ENCODE data around the gene EID3.
"Not testable (repeated sequence)": the region's sequence is repeated elsewhere in the genome, so short reads cannot be mapped to it uniquely, and the experiment has no call there.

EID3 gene

DNA sequence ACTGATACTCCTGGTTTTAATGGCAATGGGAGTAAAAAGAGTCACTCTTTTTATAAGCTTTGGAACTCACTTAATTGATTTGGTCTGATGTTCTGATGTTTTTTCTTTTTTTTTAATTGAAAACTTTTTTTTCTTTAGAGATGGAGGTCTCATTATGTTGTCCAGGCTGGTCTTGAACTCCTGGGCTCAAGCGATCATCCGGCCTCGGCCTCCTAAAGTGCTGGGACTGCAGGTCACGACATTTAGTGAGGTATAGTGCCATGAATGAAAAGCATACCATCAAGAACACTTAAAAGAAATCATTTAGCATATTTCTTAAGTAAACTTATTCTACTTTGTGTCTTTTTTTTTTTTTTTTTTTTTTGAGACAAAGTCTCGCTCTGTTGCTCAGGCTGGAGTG is 12.7 kb upstream of the EID3 start:
- DNase-seq: no peak

DNA sequence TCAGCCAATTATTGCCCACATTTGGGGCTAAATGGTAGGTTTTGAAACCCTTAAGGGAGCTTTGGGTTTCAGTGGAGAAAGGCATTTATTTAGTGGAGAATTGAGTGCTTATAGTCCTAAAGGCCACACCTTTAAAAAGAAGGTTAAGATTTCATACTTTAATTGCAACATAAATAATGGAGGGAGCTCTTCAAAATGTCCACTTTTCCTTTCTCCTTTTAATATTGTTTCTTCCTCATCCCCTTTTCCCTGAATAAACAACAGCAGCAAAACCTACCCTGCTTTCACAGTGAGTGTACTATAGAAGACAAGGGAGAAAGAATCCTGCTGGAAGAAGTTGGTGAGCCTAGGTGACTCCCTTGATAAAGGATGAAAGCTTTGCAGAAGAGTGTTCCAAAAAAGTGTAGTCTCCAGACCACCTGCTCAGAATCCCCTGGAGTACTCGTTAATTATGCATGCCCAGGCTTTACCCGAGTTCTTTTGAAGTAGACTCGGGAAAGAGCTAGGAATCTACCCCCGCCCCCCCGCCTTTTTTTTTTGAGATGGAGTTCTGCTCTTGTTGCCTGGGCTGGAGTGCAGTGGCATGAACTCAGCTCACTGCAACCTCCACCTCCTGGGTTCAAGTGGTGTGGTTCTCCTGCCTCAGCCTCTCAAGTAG is 11.5 kb upstream of the EID3 start:
- no peak for DNase-seq

DNA sequence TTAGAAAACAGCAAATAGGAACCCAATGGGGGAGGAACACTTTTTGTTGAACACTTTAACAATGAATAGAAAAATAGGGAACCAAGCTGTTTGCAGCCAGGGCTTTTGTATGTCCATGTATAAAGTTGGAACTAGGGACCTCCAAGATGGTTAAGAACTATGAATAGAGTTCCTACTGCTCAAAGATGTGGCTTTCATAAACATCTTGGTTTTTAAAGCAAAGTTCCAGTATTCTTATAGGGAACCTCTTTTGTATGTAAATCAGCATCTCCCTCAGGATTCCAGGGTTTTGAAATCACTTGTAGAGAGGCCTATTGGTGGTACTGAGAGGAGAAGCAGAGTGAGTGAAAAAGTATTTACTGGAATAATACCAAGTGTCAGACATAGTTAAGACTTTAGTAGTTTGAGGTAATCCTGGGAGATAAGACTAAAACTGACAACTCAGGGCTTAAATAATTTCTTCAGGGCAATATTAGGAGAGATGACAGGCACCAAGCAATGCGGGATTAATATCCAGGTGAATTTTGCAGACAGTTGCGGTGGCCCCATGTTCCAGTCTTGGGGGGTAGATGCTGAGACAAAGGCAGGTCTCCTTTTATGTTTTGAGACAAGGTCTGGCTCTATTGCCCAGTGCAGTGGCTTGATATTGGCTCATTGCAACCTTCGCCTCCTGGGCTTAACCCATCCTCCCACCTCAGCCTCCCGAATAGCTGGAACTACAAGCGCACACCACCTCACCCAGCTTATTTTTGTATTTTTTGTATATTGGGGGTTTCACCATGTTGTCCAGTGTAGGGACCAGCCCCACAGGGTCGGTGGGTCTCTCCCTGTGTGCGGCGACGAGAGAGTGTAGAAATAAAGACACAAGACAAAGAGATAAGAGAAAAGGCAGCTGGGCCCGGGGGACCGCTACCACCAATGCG is 10.4 kb upstream of the EID3 start:
- DNase-seq: no peak

GRCh38 chr12:104294158-104294859 is 9.2 kb upstream of the EID3 start:
- not testable (repeated sequence) for DNase-seq

DNA sequence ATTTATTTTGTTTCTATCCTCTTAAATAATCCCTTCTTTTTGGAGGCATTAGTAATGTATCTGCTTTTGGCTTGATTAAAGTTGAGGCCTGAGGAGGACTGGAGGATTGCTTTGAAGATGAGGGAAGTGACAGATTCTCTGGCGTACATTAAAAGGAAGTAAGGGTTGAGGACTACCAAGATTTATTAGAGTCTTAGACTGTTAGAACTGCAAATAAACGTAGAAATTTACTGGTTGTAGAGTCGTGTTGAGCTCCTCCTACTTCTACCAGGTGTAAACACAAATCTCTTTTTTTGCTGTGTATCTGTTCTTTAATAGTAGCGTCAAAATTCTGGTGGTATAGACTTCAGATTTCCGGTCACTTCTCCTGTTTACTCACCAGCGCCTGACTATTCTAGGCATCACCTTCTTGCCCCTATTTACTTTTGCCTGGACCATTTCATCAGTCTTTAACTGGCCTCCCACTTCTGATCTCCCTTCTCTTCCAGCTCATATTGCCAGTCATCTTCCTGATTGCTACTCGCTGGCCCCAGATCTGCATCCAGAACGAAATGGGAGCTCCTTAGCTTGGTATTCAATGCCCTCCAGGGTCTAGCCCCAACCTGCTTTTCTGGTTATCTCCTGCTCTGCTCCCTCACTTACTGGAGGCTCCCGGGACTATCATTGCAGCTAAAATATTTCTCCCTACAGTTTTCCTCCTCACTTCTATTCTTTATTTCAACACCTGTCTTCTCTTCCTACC is 8.4 kb upstream of the EID3 start:
- no peak for DNase-seq

DNA sequence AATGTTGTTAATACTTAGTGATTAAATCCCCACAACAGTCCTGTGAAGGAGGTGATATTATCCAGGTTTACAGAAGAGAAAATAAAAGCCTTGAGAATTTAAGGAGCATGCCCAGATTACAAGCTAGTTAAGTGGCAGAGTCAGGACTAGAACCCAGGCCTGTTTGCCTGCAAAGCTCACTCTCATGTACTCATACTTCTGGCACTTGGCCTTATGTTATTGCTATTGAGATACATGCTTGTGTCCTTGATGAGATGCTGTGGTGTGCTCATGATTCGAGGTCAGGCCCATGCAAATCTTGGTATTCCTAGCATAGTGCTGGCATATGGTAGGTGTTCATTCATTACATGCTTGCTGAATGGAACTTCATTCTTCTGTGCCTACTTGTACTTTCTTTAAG is 7.6 kb upstream of the EID3 start:
- no peak for DNase-seq

GRCh38 chr12:104296718-104297117 is 6.8 kb upstream of the EID3 start:
- DNase-seq: no peak

GRCh38 chr12:104297477-104298113 is 5.9 kb upstream of the EID3 start:
- no peak for DNase-seq

DNA sequence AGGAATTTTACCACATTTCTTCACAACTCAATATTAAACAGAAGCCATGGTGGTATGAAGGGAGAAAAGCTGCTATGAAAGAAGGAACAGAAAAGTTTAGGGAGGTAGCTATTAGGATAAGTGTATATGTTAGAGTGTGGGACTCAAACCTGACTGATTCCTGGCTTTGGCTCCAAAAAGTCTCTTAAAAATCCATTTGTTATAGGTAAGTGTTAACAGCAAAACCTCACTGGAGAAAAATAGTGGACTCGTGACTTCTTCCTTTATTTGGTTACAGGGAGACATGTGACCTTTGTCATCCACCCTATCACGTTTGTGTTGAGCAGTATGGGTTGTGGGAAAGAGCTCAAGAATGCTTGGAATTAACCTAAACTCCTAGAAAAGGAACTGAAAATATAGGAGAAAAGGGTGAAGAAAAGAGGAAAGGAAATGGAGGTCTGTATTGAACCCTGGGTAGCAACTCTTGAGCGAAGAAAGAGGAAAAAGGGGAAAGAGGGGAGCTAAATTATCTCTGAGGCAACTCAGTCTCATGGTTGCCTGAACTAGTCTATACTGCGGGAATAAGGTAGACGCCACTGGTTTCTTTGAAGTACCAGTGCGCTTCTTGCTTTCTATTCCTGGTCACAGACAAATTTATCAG is 3.6 kb upstream of the EID3 start:
- DNase-seq: no peak

DNA sequence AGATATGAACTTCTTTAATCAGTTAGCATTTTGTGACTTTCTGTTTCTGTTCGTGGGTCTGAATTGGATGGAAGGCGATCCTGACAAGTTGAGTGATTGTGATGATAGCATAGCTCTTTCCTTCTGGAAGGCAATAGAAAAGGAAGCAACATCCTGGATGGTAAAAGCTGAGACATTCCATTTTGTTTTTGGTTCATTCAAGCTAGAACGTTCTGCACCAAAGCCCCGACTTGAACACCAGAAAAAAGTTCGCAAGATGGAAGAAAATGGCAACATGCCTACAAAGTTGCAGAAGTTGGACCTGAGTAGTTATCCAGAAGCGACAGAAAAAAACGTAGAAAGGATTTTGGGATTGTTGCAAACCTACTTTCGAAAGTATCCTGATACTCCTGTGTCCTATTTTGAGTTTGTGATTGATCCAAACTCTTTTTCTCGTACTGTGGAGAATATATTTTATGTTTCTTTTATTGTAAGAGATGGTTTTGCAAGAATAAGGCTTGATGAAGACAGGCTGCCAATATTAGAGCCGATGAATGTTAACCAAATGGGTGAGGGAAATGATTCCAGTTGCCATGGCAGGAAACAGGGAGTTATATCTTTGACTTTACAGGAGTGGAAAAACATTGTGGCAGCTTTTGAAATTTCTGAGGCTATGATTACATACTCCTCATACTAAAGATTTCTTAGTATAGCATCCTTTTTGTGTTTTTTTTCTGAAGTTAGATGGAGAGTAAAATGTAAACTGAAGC is 896 bp downstream of the EID3 start:
- peak; percentile 34 for DNase-seq

DNA sequence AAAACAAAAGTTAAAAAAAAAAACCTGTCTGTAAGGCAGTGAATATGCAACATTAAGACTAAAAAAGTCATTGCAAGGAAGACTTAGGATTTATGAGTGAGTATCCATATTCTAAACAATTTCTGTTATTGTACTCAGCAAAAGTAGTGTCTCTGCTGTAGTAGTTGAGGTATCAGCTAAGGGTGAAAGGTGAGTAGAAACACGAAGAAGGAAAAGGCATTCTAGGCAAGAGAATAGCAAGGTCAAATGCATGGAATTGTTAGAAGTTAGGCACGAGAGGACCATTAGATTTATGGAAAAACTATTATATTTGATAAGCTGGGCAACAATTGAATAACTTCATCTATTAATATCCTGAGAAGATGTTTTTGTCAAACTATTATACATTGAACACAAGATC is 1.8 kb downstream of the EID3 start:
- no peak for DNase-seq

DNA sequence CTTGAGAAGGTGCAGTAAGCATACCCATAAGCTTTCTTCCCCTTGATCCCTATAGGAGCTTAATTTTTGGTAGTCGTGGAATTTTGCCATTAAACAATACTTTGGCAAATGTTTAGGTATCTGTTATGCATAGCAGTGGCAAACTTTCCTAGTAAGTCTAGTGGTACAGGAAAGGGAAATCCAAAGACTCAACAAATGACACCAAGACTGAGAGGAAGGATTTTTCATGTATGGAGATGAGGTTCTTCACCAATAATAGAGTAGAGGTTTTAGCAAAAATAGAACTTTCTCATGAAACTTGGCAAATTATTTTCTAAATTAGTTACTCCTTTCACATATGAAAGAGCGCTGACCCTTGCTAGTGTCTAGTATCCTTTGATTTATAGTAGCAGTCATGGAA is 2.8 kb downstream of the EID3 start:
- DNase-seq: no peak

DNA sequence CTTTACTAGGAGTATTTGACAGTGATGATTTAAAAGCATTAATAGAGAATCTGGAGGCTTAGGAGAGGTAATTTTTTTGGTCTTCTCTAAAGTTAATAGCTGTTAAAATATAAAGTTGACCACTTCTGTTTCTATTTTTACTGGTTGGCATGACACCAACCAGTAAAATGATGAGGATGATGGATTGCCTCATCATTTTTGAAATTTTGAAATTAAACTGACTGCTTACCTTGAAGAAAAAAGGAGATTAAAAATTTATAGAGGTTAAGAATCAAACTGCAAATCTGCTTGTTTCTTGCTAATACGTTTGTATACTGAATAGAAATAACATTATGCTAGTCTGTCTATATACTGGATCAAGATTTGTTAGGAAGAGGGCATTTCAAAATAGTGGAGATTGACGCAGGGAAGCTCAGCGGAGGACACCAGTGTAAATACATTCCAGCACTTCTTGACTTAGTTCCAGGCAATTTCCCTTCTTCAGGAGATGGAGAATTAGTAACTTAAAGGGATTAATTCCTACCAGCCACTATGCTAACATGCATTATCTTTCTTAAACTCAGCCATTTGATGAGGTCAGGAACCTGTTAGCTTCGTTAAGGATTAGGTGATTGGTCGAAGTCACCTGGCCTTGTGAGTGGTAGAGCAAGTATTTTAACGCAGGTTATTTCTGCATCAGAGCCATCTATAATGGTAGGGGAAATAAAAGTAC is 3.6 kb downstream of the EID3 start:
- DNase-seq: no peak

DNA sequence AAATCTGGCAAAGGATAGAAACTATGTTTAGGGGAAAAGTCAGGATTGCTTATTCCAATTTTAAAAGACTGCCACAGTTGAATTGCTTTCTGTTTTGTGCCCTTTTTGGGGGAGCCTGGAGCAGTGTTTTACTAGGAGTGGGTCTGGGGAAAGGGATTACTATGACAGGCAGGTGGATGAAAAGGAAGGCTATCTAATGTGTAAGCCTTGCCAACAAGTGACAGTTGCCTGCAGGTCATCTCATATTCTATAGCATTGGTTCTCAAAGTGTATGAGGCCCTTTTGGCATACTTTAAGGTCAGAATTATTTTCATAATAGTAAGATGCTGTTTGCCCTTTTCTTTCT is 4.1 kb downstream of the EID3 start:
- no peak for DNase-seq

DNA sequence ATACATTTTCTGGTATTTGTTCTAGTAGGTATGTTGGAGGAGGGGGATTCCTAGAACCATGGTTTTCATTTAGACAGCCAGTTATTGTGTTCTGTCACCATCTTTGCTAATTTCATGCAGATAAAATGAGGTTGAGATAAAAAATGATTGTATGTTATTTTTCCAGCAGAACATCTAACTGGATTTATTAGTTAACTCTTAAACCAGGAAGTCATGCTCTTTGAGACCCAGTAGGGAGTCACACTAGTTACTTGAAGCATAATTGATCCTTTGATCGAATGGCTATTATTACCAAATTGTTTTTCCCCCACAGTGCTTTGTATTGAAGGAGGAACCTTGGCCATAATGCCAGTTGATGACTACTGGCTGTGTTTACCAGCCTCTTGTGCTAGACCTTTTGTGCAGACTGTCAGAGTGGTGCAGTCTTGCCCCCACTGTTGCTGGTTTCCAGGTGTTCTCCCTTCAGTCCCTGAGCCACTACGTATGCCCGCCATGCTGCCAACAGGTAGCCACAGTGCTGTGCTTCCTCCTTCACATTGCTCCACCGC is 6.0 kb downstream of the EID3 start:
- no peak for DNase-seq

DNA sequence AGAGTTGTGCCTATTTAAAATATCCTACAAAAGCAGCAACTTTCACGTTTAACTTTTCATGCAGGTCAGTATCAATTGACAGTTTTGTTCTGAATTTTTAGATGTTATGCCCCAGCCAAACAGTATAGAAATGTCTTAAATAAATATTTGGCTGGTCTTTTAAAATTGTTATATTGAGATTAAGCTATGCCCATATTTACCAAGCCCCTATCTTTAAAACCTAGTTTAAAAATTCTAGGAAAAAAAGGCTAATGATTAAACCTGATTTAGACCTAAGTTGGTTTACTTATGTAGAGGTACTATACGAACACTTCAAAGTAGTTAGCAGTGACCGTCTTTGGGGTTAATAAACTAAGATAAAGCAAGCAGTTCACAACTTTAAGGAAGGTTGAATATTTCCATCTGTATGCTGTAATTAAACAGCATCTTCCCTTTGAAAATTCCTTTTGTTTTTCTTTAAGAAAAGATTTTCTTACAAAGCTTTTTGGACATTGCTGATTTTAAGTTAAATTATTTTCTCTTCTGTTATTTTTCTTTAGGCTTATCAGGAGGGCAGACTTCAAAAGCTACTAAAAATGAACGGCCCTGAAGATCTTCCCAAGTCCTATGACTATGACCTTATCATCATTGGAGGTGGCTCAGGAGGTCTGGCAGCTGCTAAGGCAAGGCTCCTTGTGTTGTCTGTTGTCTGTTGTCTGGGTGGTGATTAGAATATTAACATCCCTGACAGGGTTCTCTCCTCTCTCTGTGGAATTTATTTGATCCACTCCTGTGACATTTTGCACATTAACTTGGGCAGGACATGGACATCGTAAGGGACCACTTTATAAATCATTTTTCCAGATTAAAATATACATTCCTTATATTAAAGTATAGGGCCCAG is 7.5 kb downstream of the EID3 start:
- no peak for DNase-seq

DNA sequence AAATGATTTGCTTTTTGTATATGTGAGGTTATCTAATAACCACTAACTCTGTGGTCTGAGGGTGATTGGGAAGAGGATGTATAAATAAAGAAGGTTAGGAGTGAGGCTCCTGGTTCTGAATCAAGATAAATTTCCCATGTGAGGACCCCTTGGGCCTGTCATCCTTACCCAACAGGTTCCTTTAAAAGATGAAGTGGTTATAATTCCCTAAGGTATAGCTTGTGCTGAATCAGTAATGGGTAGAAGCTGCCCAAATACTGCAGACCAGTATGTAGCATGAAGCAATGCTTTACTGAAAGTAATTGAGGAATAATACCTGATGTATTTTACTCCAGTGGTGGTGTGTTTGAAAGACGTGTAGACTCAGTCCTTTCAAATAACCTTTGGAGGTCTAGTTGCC is 8.7 kb downstream of the EID3 start:
- no peak for DNase-seq

DNA sequence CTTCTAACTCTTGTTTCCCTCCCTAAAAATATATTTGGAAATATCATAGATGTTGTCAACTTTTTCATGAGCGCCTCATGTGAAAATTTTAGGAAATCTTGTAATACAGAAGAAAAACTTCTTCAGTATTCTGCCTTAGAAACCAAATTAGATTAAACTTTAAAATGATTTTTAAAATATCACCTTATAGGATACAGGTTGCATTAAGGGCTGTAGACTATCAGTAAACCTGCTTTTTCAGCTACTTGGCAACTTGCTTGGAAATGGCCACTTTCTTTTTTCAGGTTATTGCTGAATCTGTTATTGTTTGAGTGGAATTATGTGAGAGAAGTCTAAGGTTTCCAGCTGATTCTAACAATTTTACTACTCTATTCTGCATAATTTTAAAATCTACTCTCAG is 9.1 kb downstream of the EID3 start:
- no peak for DNase-seq

- DNase-seq: no peak
These were observed 10.2 kb downstream of the EID3 start for GRCh38 chr12:104313568-104314241.

All from NCI-H2227 treated with DMSO at 0.1 percent for 48 hours (cell line).